Stimulated activated memory B cell treated with anti-CD40 and anti-IgM and Interleukin-4, amounts not matched to agents 10 μg/mL and 1 μg/mL and 100 μg/mL, for 72 hours (primary cell): ENCODE measurements around the gene SPHK1.
A peak's percentile ranks its signal among the peaks of the same experiment; 100 is the strongest.

Experiments
- ATAC-seq: fragments of 150-1000 bp; cut with Tn5 transposase; 2 replicates; pipeline ENCODE4 v1.10.0; 2021
- H3K27ac Mint-ChIP-seq: one replicate; pipeline ENCODE4 v1.8.0; 2022; ENCODE audit warnings: mild to moderate bottlenecking, mixed read lengths
- H3K27me3 Mint-ChIP-seq: one replicate; pipeline ENCODE4 v1.8.0; 2022; ENCODE audit warnings: mixed read lengths
- H3K36me3 Mint-ChIP-seq: one replicate; pipeline ENCODE4 v1.8.0; 2022; ENCODE audit warnings: mixed read lengths
- H3K4me1 Mint-ChIP-seq: one replicate; pipeline ENCODE4 v1.8.0; 2022; ENCODE audit warnings: mixed read lengths
- H3K4me3 Mint-ChIP-seq: one replicate; pipeline ENCODE4 v1.8.0; 2022; ENCODE audit warnings: mild to moderate bottlenecking, moderate library complexity, mixed read lengths
- H3K9me3 Mint-ChIP-seq: one replicate; pipeline ENCODE4 v1.8.0; 2022; ENCODE audit warnings: mixed read lengths

Gene SPHK1

DNA sequence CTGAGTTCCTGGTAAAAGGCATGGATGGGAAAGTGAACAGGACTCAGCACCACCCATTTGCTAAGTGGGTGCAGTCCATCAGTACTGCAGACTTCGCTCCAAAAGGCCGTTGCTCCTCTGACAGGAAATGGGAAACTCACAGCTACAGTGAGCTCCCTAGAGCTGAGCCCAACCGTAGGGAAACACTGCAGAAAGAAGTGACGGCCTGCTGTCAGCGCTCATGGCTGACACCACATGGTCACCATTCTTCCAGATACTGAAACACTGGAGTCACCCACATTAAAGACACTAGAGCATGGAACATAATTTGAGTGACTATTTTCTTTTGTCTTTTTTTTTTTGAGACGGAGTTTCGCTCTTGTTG is 36.6 kb downstream of the SPHK1 start:
- no peak for ATAC-seq
- Mint-ChIP-seq H3K27me3 (no peaks in the 10 kb centered on the region), H3K4me1 (peaks cover 68% of the 10 kb centered on the region)

GRCh38 chr17:76422406-76422805 is 38.0 kb downstream of the SPHK1 start:
- Mint-ChIP-seq H3K36me3 (peaks cover 28% of the 10 kb centered on the region), H3K4me1 (peaks cover 75% of the 10 kb centered on the region), H3K4me3 (no peak overlapping the region), H3K9me3 (no peaks in the 10 kb centered on the region), H3K27me3 (no peaks in the 10 kb centered on the region), H3K27ac (no peak overlapping the region)
- no peak for ATAC-seq

More for the DNA sequence above, 36.6 kb downstream of the SPHK1 start:
- no peaks in the 10 kb centered on the region for H3K9me3 Mint-ChIP-seq
- H3K36me3 Mint-ChIP-seq: peaks cover 29% of the 10 kb centered on the region
- no peak overlapping the region for H3K4me3 Mint-ChIP-seq
- H3K27ac Mint-ChIP-seq: peak overlapping the region; percentile 64

DNA sequence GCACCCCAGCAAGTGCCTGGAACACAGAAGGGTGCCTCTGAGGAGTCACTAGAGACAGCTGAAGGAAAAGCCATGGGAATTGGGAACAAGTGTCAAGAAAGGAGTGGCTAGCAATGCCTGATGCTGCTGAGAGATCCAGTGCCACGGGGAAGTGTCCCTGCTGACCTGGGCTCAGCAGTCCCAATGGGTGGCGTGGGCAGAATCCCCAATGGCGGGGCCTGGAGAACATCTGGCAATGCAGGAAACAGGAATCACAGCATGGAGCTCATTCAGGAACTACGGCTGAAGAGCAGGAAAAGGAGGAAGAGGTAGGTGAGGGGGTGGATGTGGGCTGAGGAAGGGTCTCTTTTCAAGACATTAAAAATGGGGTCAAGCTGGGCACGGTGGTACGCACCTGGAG is 38.5 kb downstream of the SPHK1 start:
- peaks cover 75% of the 10 kb centered on the region for H3K4me1 Mint-ChIP-seq
- H3K9me3 Mint-ChIP-seq: no peaks in the 10 kb centered on the region
- H3K27ac Mint-ChIP-seq: no peak overlapping the region
- no peak overlapping the region for H3K4me3 Mint-ChIP-seq
- no peaks in the 10 kb centered on the region for H3K27me3 Mint-ChIP-seq
- H3K36me3 Mint-ChIP-seq: peaks cover 24% of the 10 kb centered on the region
- ATAC-seq: no peak

- Mint-ChIP-seq H3K27ac (peak overlapping the region; percentile 67), H3K9me3 (no peaks in the 10 kb centered on the region), H3K36me3 (peaks cover 13% of the 10 kb centered on the region)
These were observed 42.4 kb downstream of the SPHK1 start for GRCh38 chr17:76426853-76427252.

DNA sequence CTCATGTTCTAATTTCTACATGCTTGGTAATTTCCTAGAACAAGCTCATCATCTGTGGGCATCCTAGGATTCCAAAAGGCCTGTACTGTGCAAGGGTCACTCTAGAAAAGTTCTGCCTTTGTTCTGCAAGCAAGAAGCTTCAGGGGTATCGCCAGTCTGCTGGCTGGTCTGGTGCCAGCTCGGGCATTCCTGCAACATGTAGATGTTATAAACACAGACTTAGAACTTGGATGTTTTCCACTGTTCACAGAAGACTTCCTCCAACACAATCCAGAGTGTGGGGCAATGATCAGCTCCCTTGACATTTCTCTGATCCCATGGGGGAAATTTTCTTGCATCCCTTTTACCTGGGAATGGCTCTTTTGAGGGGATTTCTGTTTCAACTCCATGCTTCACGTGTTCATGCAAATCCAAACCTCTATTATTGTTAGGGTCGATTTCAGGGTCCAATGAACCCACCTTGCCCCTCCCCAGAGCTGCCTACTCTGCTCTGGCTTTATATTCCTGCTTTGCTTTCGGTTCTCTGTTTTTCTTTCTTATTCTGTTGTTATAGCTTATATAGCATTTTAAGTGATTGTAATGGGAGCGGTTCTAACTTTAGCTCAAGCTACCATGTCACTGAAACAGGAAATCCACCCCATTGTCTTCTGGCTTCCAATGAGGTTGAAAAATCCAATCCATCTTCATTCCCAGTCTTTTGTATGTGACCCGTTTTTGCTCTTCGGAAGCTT is 43.3 kb downstream of the SPHK1 start:
- H3K4me1 Mint-ChIP-seq: peaks cover 54% of the 10 kb centered on the region
- peak overlapping the region; percentile 67 for H3K27ac Mint-ChIP-seq
- no peaks in the 10 kb centered on the region for H3K9me3 Mint-ChIP-seq
- peaks cover 5% of the 10 kb centered on the region for H3K36me3 Mint-ChIP-seq
- H3K27me3 Mint-ChIP-seq: no peaks in the 10 kb centered on the region
- ATAC-seq: peak; percentile 85
- peak overlapping the region; percentile 34 for H3K4me3 Mint-ChIP-seq

More at GRCh38 chr17:76426853-76427252, 42.4 kb downstream of the SPHK1 start:
- no peak overlapping the region for H3K4me3 Mint-ChIP-seq
- no peaks in the 10 kb centered on the region for H3K27me3 Mint-ChIP-seq
- ATAC-seq: no peak
- H3K4me1 Mint-ChIP-seq: peaks cover 62% of the 10 kb centered on the region

- no peak for ATAC-seq
- no peaks in the 10 kb centered on the region for H3K27me3 Mint-ChIP-seq
- no peaks in the 10 kb centered on the region for H3K36me3 Mint-ChIP-seq
- peak overlapping the region; percentile 67 for H3K27ac Mint-ChIP-seq
- peaks cover 54% of the 10 kb centered on the region for H3K4me1 Mint-ChIP-seq
- H3K4me3 Mint-ChIP-seq: peak overlapping the region; percentile 34
- H3K9me3 Mint-ChIP-seq: no peaks in the 10 kb centered on the region
These were observed 44.1 kb downstream of the SPHK1 start for GRCh38 chr17:76428511-76428910.

GRCh38 chr17:76431509-76431908 is 47.1 kb downstream of the SPHK1 start:
- ATAC-seq: no peak
- Mint-ChIP-seq H3K27me3 (no peaks in the 10 kb centered on the region), H3K36me3 (peaks cover 12% of the 10 kb centered on the region), H3K4me3 (no peak overlapping the region), H3K27ac (no peak overlapping the region), H3K9me3 (no peaks in the 10 kb centered on the region), H3K4me1 (peaks cover 66% of the 10 kb centered on the region)

- Mint-ChIP-seq H3K4me3 (no peak overlapping the region), H3K27ac (no peak overlapping the region), H3K36me3 (peaks cover 12% of the 10 kb centered on the region), H3K27me3 (no peaks in the 10 kb centered on the region), H3K4me1 (peaks cover 65% of the 10 kb centered on the region), H3K9me3 (no peaks in the 10 kb centered on the region)
- no peak for ATAC-seq
These were observed 47.6 kb downstream of the SPHK1 start for GRCh38 chr17:76432004-76432403.

GRCh38 chr17:76432712-76433336 is 48.4 kb downstream of the SPHK1 start:
- H3K9me3 Mint-ChIP-seq: no peaks in the 10 kb centered on the region
- H3K27me3 Mint-ChIP-seq: no peaks in the 10 kb centered on the region
- no peak overlapping the region for H3K4me3 Mint-ChIP-seq
- peaks cover 12% of the 10 kb centered on the region for H3K36me3 Mint-ChIP-seq
- ATAC-seq: no peak
- peaks cover 60% of the 10 kb centered on the region for H3K4me1 Mint-ChIP-seq
- peak overlapping the region; percentile 65 for H3K27ac Mint-ChIP-seq

DNA sequence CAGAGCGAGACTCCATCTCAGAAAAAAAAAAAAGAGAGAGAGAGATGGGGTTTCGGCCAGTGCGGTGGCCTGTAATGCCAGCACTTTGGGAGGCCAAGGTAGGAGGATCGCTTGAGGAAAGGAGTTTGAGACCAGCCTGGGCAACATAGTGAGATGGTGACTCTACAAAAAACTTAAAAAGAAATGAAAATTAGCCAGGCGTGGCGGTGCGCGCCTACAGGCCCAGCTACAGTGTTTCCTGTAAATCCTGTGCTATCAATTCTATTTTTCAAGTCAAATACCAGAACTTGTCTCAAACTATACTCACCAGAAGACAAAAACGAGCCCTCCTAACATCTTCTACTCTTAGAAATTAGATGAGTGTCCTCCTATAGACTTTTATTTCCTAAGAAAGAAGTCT is 49.3 kb downstream of the SPHK1 start:
- Mint-ChIP-seq H3K9me3 (no peaks in the 10 kb centered on the region), H3K27me3 (no peaks in the 10 kb centered on the region), H3K27ac (peak overlapping the region; percentile 65), H3K36me3 (peaks cover 12% of the 10 kb centered on the region), H3K4me3 (no peak overlapping the region), H3K4me1 (peaks cover 60% of the 10 kb centered on the region)
- no peak for ATAC-seq

DNA sequence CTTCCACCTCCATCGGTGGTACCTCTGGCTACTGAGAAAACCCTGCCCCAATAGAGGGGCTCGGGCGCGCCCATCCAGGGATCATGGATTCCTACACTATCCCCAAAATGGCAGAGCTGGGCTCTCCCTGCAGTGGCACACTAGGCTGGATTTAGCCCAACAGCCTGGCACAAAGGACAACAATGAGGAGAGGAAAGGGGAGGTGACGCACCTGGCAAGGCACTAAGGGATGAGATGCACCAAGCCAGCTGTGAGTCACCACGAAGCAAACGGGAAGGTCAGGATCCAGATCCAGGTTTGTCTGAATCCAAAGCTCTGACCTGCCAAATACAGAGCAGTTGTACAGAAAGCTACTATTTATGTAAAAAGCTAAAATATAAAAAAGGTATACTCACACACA is 50.5 kb downstream of the SPHK1 start:
- Mint-ChIP-seq H3K4me3 (no peak overlapping the region), H3K36me3 (peaks cover 16% of the 10 kb centered on the region), H3K27ac (no peak overlapping the region), H3K27me3 (no peaks in the 10 kb centered on the region), H3K4me1 (peaks cover 64% of the 10 kb centered on the region), H3K9me3 (no peaks in the 10 kb centered on the region)
- no peak for ATAC-seq

DNA sequence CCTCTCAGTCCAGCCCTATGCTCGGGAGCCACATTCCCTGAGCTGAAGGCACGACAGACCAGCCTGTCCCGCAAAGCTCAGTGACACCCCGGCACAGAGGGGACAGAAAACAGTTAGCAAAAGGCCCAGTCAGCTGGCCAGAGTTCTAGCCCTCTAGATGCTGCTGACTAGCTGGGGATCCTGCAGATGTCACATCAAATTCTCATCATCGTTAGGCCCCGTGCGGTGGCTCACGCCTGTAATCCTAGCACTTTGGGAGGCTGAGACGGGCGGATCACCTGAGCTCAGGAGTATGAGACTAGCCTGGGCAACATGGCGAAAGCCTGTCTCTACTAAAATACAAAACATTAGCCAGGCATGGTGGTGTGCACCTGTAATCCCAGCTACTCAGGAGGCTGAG is 51.3 kb downstream of the SPHK1 start:
- no peaks in the 10 kb centered on the region for H3K27me3 Mint-ChIP-seq
- H3K9me3 Mint-ChIP-seq: no peaks in the 10 kb centered on the region
- peaks cover 67% of the 10 kb centered on the region for H3K4me1 Mint-ChIP-seq
- no peak overlapping the region for H3K4me3 Mint-ChIP-seq
- no peak overlapping the region for H3K27ac Mint-ChIP-seq
- no peak for ATAC-seq
- peaks cover 18% of the 10 kb centered on the region for H3K36me3 Mint-ChIP-seq
